Chondrocyte (in vitro differentiated cells): ENCODE results near the gene ZNF823. TPM values are rescaled to one million over a fixed set of nuclear protein-coding genes. Genes with fewer than 3 reads are reported as not detected.

Experiments used
- DNase-seq: peaks from one replicate; pipeline ENCODE4 v3.0.0; 2021; ENCODE audit warnings: mixed read lengths, low spot score
- H3K27ac Mint-ChIP-seq: one replicate; pipeline ENCODE4 v1.8.0; 2021; ENCODE audit warnings: mild to moderate bottlenecking, moderate library complexity, mixed read lengths; ENCODE audit not compliant: unreplicated experiment
- H3K27me3 Mint-ChIP-seq: 2 replicates; pipeline ENCODE4 v1.8.0; 2021; ENCODE audit warnings: low read depth, mixed read lengths
- H3K36me3 Mint-ChIP-seq: 2 replicates; pipeline ENCODE4 v1.8.0; 2021; ENCODE audit warnings: low read depth, mixed read lengths
- H3K4me1 Mint-ChIP-seq: 2 replicates; pipeline ENCODE4 v1.8.0; 2021; ENCODE audit warnings: low read depth, mild to moderate bottlenecking, mixed read lengths
- H3K4me3 Mint-ChIP-seq: one replicate; pipeline ENCODE4 v1.8.0; 2021; ENCODE audit warnings: mild to moderate bottlenecking, moderate library complexity, mixed read lengths; ENCODE audit not compliant: unreplicated experiment
- H3K9me3 Mint-ChIP-seq: 2 replicates; pipeline ENCODE4 v1.8.0; 2021; ENCODE audit warnings: low read depth, mixed read lengths
- total RNA-seq: library from RNA; stranded (reverse); gene quantifications from 3 replicates; pipeline ENCODE4 v1.2.1, GENCODE V29; 2021
- TF ChIP-seq, protein P1 (sequence below): fragments of 200-600 bp; sonication (generic); IDR thresholded peaks from 2 replicates; pipeline ENCODE4 v1.5.0; 2021; ENCODE audit warnings: antibody characterized with exemption, mild to moderate bottlenecking, moderate library complexity

Gene ZNF823
- total RNA-seq, 1 donor from 2014 or later = 3.7 TPM

- Mint-ChIP-seq H3K27me3 (peaks cover 1% of the 10 kb centered on the region), H3K36me3 (no peaks in the 10 kb centered on the region), H3K9me3 (no peaks in the 10 kb centered on the region), H3K27ac (no peak overlapping the region), H3K4me3 (no peak overlapping the region), H3K4me1 (peaks cover 1% of the 10 kb centered on the region)
- TF ChIP-seq, protein P1, sequence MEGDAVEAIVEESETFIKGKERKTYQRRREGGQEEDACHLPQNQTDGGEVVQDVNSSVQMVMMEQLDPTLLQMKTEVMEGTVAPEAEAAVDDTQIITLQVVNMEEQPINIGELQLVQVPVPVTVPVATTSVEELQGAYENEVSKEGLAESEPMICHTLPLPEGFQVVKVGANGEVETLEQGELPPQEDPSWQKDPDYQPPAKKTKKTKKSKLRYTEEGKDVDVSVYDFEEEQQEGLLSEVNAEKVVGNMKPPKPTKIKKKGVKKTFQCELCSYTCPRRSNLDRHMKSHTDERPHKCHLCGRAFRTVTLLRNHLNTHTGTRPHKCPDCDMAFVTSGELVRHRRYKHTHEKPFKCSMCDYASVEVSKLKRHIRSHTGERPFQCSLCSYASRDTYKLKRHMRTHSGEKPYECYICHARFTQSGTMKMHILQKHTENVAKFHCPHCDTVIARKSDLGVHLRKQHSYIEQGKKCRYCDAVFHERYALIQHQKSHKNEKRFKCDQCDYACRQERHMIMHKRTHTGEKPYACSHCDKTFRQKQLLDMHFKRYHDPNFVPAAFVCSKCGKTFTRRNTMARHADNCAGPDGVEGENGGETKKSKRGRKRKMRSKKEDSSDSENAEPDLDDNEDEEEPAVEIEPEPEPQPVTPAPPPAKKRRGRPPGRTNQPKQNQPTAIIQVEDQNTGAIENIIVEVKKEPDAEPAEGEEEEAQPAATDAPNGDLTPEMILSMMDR = peak; percentile 88
- no peak for DNase-seq
Observed at GRCh38 chr19:11699931-11700794, 38.6 kb downstream of the ZNF823 start.

GRCh38 chr19:11698231-11698630 lies 40.5 kb downstream of the ZNF823 start:
- H3K27me3 Mint-ChIP-seq = peaks cover 1% of the 10 kb centered on the region
- H3K36me3 Mint-ChIP-seq = no peaks in the 10 kb centered on the region
- no peak for DNase-seq
- H3K4me1 Mint-ChIP-seq = peaks cover 14% of the 10 kb centered on the region
- no peak overlapping the region for H3K4me3 Mint-ChIP-seq
- no peak overlapping the region for H3K27ac Mint-ChIP-seq
- TF ChIP-seq, protein P1 = no peak
- H3K9me3 Mint-ChIP-seq = no peaks in the 10 kb centered on the region

GRCh38 chr19:11697284-11697855 lies 41.4 kb downstream of the ZNF823 start:
- H3K36me3 Mint-ChIP-seq = no peaks in the 10 kb centered on the region
- DNase-seq = no peak
- H3K27me3 Mint-ChIP-seq = peaks cover 1% of the 10 kb centered on the region
- no peaks in the 10 kb centered on the region for H3K9me3 Mint-ChIP-seq
- H3K4me3 Mint-ChIP-seq = no peak overlapping the region
- TF ChIP-seq, protein P1 = no peak
- peaks cover 14% of the 10 kb centered on the region for H3K4me1 Mint-ChIP-seq
- no peak overlapping the region for H3K27ac Mint-ChIP-seq

- H3K9me3 Mint-ChIP-seq = peaks cover 1% of the 10 kb centered on the region
- TF ChIP-seq, protein P1 = no peak
- peak; percentile 97 for DNase-seq
- peak overlapping the region; percentile 99 for H3K27ac Mint-ChIP-seq
- no peaks in the 10 kb centered on the region for H3K36me3 Mint-ChIP-seq
- H3K4me3 Mint-ChIP-seq = peak overlapping the region; percentile 100
- peaks cover 14% of the 10 kb centered on the region for H3K4me1 Mint-ChIP-seq
- no peaks in the 10 kb centered on the region for H3K27me3 Mint-ChIP-seq
Observed at GRCh38 chr19:11694533-11695439, 44.0 kb downstream of the ZNF823 start.
